ENCODE data around the gene ANKRD36C.
"Not testable (repeated sequence)": the region's sequence is repeated elsewhere in the genome, so short reads cannot be mapped to it uniquely, and the experiment has no call there.

DNA sequence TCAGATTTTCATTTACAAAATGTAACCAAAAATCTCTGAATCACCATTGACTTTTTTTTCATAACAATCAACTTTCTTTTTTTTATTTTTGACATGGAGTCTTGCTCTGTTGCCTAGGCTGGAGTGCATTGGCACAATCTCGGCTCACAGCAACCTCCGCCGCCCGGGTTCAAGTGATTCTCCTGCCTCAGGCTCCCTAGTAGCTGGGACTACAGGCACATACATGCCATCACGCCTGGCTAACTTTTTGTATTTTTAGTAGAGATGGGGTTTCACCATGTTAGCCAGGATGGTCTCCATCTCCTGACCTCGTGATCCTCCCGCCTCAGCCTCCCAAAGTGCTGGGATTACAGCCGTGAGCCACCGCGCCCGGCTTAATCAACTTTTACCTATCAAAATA is 51.7 kb downstream of the ANKRD36C start:
- TF ChIP-seq EZH2 (optimal IDR thresholded peaks at IDR 0.05; ENCODE audit: low read depth, low read length); EZH2phosphoT487 (IDR thresholded peaks at IDR 0.05; ENCODE audit: low read length): not testable (repeated sequence)
- TF ChIP-seq, protein P1, sequence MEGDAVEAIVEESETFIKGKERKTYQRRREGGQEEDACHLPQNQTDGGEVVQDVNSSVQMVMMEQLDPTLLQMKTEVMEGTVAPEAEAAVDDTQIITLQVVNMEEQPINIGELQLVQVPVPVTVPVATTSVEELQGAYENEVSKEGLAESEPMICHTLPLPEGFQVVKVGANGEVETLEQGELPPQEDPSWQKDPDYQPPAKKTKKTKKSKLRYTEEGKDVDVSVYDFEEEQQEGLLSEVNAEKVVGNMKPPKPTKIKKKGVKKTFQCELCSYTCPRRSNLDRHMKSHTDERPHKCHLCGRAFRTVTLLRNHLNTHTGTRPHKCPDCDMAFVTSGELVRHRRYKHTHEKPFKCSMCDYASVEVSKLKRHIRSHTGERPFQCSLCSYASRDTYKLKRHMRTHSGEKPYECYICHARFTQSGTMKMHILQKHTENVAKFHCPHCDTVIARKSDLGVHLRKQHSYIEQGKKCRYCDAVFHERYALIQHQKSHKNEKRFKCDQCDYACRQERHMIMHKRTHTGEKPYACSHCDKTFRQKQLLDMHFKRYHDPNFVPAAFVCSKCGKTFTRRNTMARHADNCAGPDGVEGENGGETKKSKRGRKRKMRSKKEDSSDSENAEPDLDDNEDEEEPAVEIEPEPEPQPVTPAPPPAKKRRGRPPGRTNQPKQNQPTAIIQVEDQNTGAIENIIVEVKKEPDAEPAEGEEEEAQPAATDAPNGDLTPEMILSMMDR (IDR thresholded peaks at IDR 0.05; ENCODE audit: low read length): not testable (repeated sequence)

Data from MM.1S (cell line).